H1 (cell line): Measurements from ENCODE around the gene CDKL4. TPM values are rescaled to one million over a fixed set of nuclear protein-coding genes. Genes with fewer than 3 reads are reported as not detected.

Experiments
- CHD7 ChIP-seq: fragments of 300-600 bp; sonication (generic); IDR thresholded peaks from 2 replicates; pipeline ENCODE4 v1.7.1; 2012; ENCODE audit warnings: low read length, moderate library complexity, mild to moderate bottlenecking, inconsistent platforms; ENCODE audit not compliant: insufficient replicate concordance
- CTBP2 ChIP-seq: IDR thresholded peaks from 2 replicates; pipeline ENCODE4 v1.7.0; 2011; ENCODE audit warnings: borderline replicate concordance, mild to moderate bottlenecking, moderate library complexity, mixed read lengths, low read length; ENCODE audit not compliant: insufficient read depth, insufficient read length
- E2F6 ChIP-seq: IDR thresholded peaks from 2 replicates; pipeline ENCODE4 v1.6.1; 2012; ENCODE audit warnings: inconsistent platforms
- RAD21 ChIP-seq, 2 experiments: IDR thresholded peaks in 1 of 2; conservative IDR thresholded peaks in 1 of 2; 2 replicates each; pipeline ENCODE4 v1.6.1; 2011; ENCODE audit warnings: low read depth in 2 of 2, low read length in 2 of 2, improper control_type of control experiment in 1 of 2, inconsistent platforms in 1 of 2, mild to moderate bottlenecking in 1 of 2, moderate library complexity in 1 of 2
- RXRA ChIP-seq: IDR thresholded peaks from 2 replicates; pipeline ENCODE4 v1.6.1; 2011; ENCODE audit warnings: low read depth, mild to moderate bottlenecking, low read length, moderate library complexity; ENCODE audit not compliant: insufficient read depth
- SAP30 ChIP-seq: fragments of 300-600 bp; sonication (generic); IDR thresholded peaks from 2 replicates; pipeline ENCODE4 v1.7.1; 2012; ENCODE audit warnings: low read length, moderate library complexity, mild to moderate bottlenecking, inconsistent platforms; ENCODE audit not compliant: insufficient read depth, insufficient replicate concordance
- SP4 ChIP-seq: IDR thresholded peaks from 2 replicates; pipeline ENCODE4 v1.6.1; 2012; ENCODE audit warnings: low read length, inconsistent platforms
- TBP ChIP-seq: IDR thresholded peaks from 2 replicates; pipeline ENCODE4 v1.6.1; 2011; ENCODE audit warnings: low read depth, low read length, improper control_type of control experiment
- USF2 ChIP-seq: IDR thresholded peaks from 2 replicates; pipeline ENCODE4 v1.6.1; 2011; ENCODE audit warnings: low read length, improper control_type of control experiment
- polyA plus RNA-seq, 7 experiments: library from polyadenylated mRNA; depleted of rRNA in 3 of 7; stranded (reverse) in 5 of 7; unstranded in 2 of 7; fragments of >200 nt in 5 of 7; fragments of 200-250 nt in 2 of 7; gene quantifications; 1 replicate in 5 of 7; 2 replicates in 1 of 7; 4 replicates in 1 of 7; pipeline versions ENCODE4 v1.2.1 to v1.2.3, GENCODE V29; 2011 to 2013; ENCODE audit warnings: missing spikeins in 2 of 7, mixed read lengths in 2 of 7
- total RNA-seq: library from RNA; stranded (reverse); fragmentation: NEBNext Ultra II Directional; extraction: Animal tissue kit (Norgen Biotek cat#: 25700); gene quantifications from 2 replicates; pipeline ENCODE4 v1.2.1, GENCODE V29; 2021

CDKL4 gene
- total and polyA plus RNA-seq, 2 of the 8 experiments (the other 6 are each of a cell fraction or from before 2014, with no cell fraction given): not detected

- TF ChIP-seq CHD7 (no peak), CTBP2 (no peak), SP4 (no peak), TBP (no peak), SAP30 (no peak), E2F6 (no peak), RXRA (no peak), RAD21 (IDR thresholded peaks at IDR 0.05 in 1 of 2, conservative IDR thresholded peaks at IDR 0.05 in 1 of 2; ENCODE audit: low read depth in 2 of 2, low read length in 2 of 2) (no peak), USF2 (no peak)
Measured at GRCh38 chr2:39220136-39220535, 23.6 kb downstream of the CDKL4 start (continued).
